Nephron (organoid): Measurements from ENCODE around the gene ENDOV.

Source experiments
- H3K27ac Mint-ChIP-seq, 3 experiments: 2 replicates each; pipeline ENCODE4 v1.8.0; 2020; ENCODE audit warnings: mixed read lengths in 3 of 3, mild to moderate bottlenecking in 2 of 3, moderate library complexity in 1 of 3
- H3K27me3 Mint-ChIP-seq: 2 replicates; pipeline ENCODE4 v1.8.0; 2021; ENCODE audit warnings: low read depth, mild to moderate bottlenecking, moderate library complexity, mixed read lengths
- H3K36me3 Mint-ChIP-seq: 2 replicates; pipeline ENCODE4 v1.8.0; 2020; ENCODE audit warnings: low read depth, mixed read lengths
- H3K4me1 Mint-ChIP-seq: 2 replicates; pipeline ENCODE4 v1.8.0; 2020; ENCODE audit warnings: mixed read lengths
- H3K4me3 Mint-ChIP-seq, 3 experiments: 2 replicates each; pipeline ENCODE4 v1.8.0; 2020; ENCODE audit warnings: mild to moderate bottlenecking in 3 of 3, mixed read lengths in 3 of 3, moderate library complexity in 2 of 3
- H3K9me3 Mint-ChIP-seq: 2 replicates; pipeline ENCODE4 v1.8.0; 2020; ENCODE audit warnings: mixed read lengths
- TF ChIP-seq, protein P1 (sequence below), 3 experiments: fragments of 200-600 bp; sonication (generic); IDR thresholded peaks; one replicate each; pipeline ENCODE4 v1.5.0; 2021; ENCODE audit warnings: antibody characterized with exemption in 3 of 3; ENCODE audit not compliant: unreplicated experiment in 3 of 3

The ENDOV gene

DNA sequence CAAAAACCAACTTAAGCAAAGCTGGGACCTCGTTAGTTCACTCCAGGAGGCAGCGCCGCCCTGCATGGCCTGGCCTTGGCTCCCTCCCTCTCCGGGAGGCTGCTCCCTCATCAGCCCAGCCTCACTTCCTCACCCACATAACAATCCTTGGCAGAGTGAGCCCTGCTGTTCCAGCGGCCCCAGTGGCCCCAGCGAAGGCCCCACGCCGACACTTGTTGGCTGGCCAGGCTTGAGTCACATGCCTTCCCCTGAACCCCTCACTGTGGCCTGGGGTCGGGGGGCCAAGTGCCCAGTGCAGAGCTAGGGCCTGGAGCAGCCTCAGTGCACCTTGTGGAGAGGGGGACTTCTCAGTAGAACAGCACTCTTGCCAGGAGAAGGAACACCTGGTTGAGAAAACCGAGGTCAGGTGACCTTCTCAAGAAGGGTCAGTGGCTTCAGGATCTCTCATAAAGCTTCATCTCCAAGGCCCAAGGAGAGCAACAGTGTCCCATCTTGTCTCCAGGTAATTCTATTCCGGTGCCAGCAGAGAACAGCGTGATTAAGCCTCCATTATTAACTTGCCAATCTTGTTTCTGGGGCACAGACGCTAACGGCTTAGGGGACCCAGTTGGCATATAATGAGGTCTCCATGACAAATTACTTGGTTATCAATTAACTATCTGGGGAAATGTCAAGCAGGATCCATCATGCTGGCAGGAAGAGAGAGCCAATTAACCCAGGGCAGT is 26.8 kb downstream of the ENDOV start:
- TF ChIP-seq, protein P1, sequence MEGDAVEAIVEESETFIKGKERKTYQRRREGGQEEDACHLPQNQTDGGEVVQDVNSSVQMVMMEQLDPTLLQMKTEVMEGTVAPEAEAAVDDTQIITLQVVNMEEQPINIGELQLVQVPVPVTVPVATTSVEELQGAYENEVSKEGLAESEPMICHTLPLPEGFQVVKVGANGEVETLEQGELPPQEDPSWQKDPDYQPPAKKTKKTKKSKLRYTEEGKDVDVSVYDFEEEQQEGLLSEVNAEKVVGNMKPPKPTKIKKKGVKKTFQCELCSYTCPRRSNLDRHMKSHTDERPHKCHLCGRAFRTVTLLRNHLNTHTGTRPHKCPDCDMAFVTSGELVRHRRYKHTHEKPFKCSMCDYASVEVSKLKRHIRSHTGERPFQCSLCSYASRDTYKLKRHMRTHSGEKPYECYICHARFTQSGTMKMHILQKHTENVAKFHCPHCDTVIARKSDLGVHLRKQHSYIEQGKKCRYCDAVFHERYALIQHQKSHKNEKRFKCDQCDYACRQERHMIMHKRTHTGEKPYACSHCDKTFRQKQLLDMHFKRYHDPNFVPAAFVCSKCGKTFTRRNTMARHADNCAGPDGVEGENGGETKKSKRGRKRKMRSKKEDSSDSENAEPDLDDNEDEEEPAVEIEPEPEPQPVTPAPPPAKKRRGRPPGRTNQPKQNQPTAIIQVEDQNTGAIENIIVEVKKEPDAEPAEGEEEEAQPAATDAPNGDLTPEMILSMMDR (IDR thresholded peaks at IDR 0.05; ENCODE audit: unreplicated experiment in 3 of 3), result no peak
- Mint-ChIP-seq H3K27ac (no peak overlapping the region), H3K4me1 (no peaks in the 10 kb centered on the region), H3K4me3 (no peak overlapping the region), H3K9me3 (no peaks in the 10 kb centered on the region), H3K27me3 (peaks cover 31% of the 10 kb centered on the region), H3K36me3 (no peaks in the 10 kb centered on the region)

DNA sequence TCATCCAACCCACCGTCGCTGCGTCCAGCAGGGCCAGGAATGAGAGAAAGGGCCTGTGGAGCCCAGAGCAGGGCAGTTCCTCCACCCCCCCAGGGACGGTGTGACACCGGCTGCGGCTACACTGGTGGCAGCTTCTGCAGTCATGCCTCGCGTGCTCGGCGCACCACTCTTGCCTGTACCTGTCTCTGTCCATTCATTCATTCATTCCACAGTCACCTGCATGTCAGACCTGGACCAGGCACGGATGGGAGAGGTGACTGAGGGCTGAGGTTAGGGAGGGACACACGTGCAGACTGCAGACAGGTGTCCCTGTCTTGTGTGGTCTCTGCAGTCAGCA is 27.3 kb downstream of the ENDOV start:
- H3K4me3 Mint-ChIP-seq, result no peak overlapping the region
- H3K9me3 Mint-ChIP-seq, result no peaks in the 10 kb centered on the region
- H3K27me3 Mint-ChIP-seq, result peaks cover 31% of the 10 kb centered on the region
- no peaks in the 10 kb centered on the region for H3K4me1 Mint-ChIP-seq
- H3K27ac Mint-ChIP-seq, result no peak overlapping the region
- H3K36me3 Mint-ChIP-seq, result no peaks in the 10 kb centered on the region
- TF ChIP-seq, protein P1 (IDR thresholded peaks at IDR 0.05; ENCODE audit: unreplicated experiment in 3 of 3), result no peak

DNA sequence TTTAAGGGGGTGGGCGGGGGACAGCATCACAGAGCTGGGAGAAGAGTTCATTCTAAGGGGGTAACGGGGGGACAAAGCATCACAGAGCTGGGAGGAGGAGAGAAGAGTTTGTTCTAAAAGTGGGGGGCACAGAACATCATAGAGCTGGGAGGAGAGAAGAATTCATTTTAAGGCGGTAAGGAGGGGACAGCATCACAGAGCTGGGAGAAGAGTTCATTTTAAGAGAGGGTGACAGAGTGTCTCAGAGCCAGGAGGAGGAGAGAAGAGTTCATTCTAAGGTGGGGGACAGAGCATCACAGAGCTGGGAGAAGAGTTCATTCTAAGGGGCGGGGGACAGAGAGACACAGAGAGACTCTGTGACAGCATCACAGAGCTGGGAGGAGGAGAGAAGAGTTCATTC is 27.8 kb downstream of the ENDOV start:
- H3K27ac Mint-ChIP-seq, result no peak overlapping the region
- H3K36me3 Mint-ChIP-seq, result no peaks in the 10 kb centered on the region
- H3K27me3 Mint-ChIP-seq, result peaks cover 31% of the 10 kb centered on the region
- H3K9me3 Mint-ChIP-seq, result no peaks in the 10 kb centered on the region
- no peak overlapping the region for H3K4me3 Mint-ChIP-seq
- TF ChIP-seq, protein P1 (IDR thresholded peaks at IDR 0.05; ENCODE audit: unreplicated experiment in 3 of 3), result no peak
- H3K4me1 Mint-ChIP-seq, result no peaks in the 10 kb centered on the region

DNA sequence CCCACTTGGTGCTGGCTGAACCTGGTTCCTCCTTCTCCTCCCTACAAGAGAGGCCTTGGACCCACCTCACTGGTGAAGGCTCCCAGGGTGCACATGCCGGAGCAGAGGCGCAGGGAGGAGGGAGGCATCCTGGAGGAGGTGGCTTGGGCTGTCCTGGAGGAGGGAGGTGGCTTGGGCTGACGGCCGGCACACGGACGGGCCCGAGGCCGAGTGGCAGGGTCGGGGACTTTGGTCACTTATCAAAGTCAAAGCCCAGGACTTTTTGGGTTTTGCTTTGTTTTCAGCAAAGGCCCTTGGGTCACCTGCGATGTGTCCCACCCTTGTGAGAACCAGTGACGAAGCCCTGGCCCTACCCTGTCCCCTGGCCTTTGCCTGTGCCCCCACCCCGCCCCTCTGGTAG is 28.5 kb downstream of the ENDOV start:
- H3K4me3 Mint-ChIP-seq, result no peak overlapping the region
- TF ChIP-seq, protein P1 (IDR thresholded peaks at IDR 0.05; ENCODE audit: unreplicated experiment in 3 of 3), result no peak
- peaks cover 31% of the 10 kb centered on the region for H3K27me3 Mint-ChIP-seq
- H3K4me1 Mint-ChIP-seq, result no peaks in the 10 kb centered on the region
- no peaks in the 10 kb centered on the region for H3K9me3 Mint-ChIP-seq
- no peak overlapping the region for H3K27ac Mint-ChIP-seq
- H3K36me3 Mint-ChIP-seq, result no peaks in the 10 kb centered on the region

DNA sequence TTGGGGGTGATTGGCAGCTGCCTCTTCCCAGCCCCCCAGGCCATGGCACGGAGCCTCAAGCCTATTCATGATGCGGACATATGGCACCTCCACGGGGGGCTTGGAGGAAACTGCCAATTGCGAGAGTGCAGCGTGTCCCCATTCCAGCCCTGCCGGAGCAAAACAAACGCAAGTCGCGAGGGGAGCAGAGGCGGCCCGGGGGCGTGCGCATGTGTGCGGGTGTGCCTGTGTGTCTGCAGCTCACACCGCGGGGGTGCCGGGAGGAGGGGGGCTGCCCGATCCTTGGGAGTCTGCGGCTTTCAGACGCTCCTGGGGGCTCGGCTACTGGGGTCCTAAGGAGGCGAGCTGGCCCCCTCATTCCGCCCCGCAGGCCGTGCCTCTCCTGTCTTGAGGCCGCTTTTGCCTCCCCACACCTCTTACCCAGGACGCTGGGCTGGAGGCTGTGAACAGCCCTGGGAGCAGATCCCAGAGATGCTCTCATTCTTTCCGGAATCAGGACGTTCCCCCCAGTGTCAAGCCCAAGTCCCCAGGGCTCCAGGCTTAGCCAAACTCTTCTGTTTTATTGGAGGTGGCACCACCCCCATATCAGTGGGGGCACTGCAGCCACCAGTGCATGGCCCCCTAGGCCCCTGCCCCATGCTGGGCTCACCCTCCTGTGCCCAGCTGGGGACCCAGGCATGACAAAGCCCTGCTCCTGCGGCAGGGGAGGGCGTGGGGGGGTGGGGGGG is 29.1 kb downstream of the ENDOV start:
- H3K36me3 Mint-ChIP-seq, result no peaks in the 10 kb centered on the region
- peaks cover 31% of the 10 kb centered on the region for H3K27me3 Mint-ChIP-seq
- H3K9me3 Mint-ChIP-seq, result no peaks in the 10 kb centered on the region
- no peaks in the 10 kb centered on the region for H3K4me1 Mint-ChIP-seq
- H3K4me3 Mint-ChIP-seq, result no peak overlapping the region
- no peak overlapping the region for H3K27ac Mint-ChIP-seq
- TF ChIP-seq, protein P1 (IDR thresholded peaks at IDR 0.05; ENCODE audit: unreplicated experiment in 3 of 3), result no peak

DNA sequence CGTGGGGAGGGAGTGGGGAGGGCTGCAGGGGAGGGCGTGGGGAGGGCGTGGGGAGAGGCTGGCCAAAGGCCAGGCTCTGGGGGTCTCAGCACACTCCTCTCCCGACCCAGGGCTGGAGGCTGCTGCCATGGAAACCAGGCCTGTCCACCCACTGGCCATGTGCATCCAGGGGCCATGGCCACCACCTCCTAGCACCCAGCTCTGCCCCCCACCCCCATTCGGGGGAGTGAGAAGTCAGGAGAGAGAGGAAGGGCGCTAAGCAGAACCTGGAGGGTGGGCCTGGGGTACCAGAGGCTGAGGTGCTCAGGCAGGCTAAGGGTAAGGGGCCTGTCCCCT is 29.6 kb downstream of the ENDOV start:
- TF ChIP-seq, protein P1 (IDR thresholded peaks at IDR 0.05; ENCODE audit: unreplicated experiment in 3 of 3), result no peak
- H3K27me3 Mint-ChIP-seq, result peaks cover 31% of the 10 kb centered on the region
- H3K36me3 Mint-ChIP-seq, result no peaks in the 10 kb centered on the region
- H3K27ac Mint-ChIP-seq, result no peak overlapping the region
- H3K9me3 Mint-ChIP-seq, result no peaks in the 10 kb centered on the region
- no peaks in the 10 kb centered on the region for H3K4me1 Mint-ChIP-seq
- H3K4me3 Mint-ChIP-seq, result no peak overlapping the region
